Transverse colon (tissue), 4 donors: ENCODE data around the gene BMP10. TPM values are rescaled to one million over a fixed set of nuclear protein-coding genes. Genes with fewer than 3 reads are reported as not detected.

ENCODE experiments used
- DNase-seq: peaks from one replicate; pipeline ENCODE4 v3.0.0-alpha.2; 2019
- H3K27ac ChIP-seq, 4 donors: fragments of 200-600 bp; sonication (generic); 2 replicates each; pipeline ENCODE4 v1.5.1; 2016 to 2018; ENCODE audit warnings: inconsistent platforms in 4 of 4
- H3K27me3 ChIP-seq: fragments of 200-600 bp; sonication (generic); 2 replicates; pipeline ENCODE4 v1.5.1; 2017; ENCODE audit warnings: inconsistent platforms
- H3K36me3 ChIP-seq, 4 donors: fragments of 200-600 bp; sonication (generic); 2 replicates each; pipeline ENCODE4 v1.5.1; 2017 to 2019; ENCODE audit warnings: inconsistent platforms in 4 of 4
- H3K4me1 ChIP-seq, 4 donors: fragments of 200-600 bp; sonication (generic); 2 replicates each; pipeline ENCODE4 v1.5.1; 2017 to 2020; ENCODE audit warnings: inconsistent platforms in 4 of 4
- H3K4me3 ChIP-seq, 4 donors: fragments of 200-600 bp; sonication (generic); 1 replicate in 1 of 4; 2 replicates in 3 of 4; pipeline versions ENCODE4 v1.5.1 to v1.6.1; 2017 to 2019; ENCODE audit warnings: inconsistent platforms in 4 of 4
- H3K9me3 ChIP-seq, 2 donors: fragments of 200-600 bp; sonication (generic); 2 replicates each; pipeline ENCODE4 v1.5.1; 2017 to 2019; ENCODE audit warnings: inconsistent platforms in 2 of 2
- EP300 ChIP-seq: sonication (generic); formaldehyde crosslinking; IDR thresholded peaks from one replicate; pipeline ENCODE4 v1.6.1; 2017; ENCODE audit warnings: antibody characterized with exemption, low read depth
- POLR2A ChIP-seq: fragments of 450-650 bp; IDR thresholded peaks from one replicate; pipeline ENCODE4 v1.6.1; 2016; ENCODE audit warnings: antibody characterized with exemption, mild to moderate bottlenecking, moderate library complexity
- POLR2AphosphoS5 ChIP-seq, 3 donors: sonication (generic); formaldehyde crosslinking; IDR thresholded peaks; one replicate each; pipeline ENCODE4 v1.6.1; 2016; ENCODE audit warnings: antibody characterized with exemption in 3 of 3
- WGBS, 2 donors: methylation state at CpG; one replicate each; pipeline ENCODE4 v1.1.5; 2018; ENCODE audit warnings: low coverage in 1 of 2; 5-methylcytosine and 5-hydroxymethylcytosine counted together
- in situ Hi-C, 4 donors: fragments of 200-750 bp; cut with MboI; loops; one replicate each; pipeline versions ENCODE4 v1.15.0 to v1.15.1; 2017; ENCODE audit warnings: low sequenced_read_pairs in 3 of 4, low pct_ligation_motif_present in 1 of 4, low pct_unique_long_range_greater_than_20kb in 1 of 4
- intact Hi-C: fragments of 100-400 bp; cut with DNase I; formaldehyde crosslinking; loops from one replicate; pipeline ENCODE4 v1.15.1; 2023; ENCODE audit warnings: low total_unique reads
- total RNA-seq, 4 donors: library from RNA; depleted of rRNA; stranded (reverse); fragments of >200 nt; gene quantifications; one replicate each; pipeline ENCODE4 v1.1.0, GENCODE V29; 2016
- TF ChIP-seq, protein P1 (sequence below), 5 experiments: fragments of 200-600 bp in 3 of 5; fragments of 450-650 bp in 2 of 5; sonication (generic) in 3 of 5; IDR thresholded peaks; 1 replicate in 2 of 5; 2 replicates in 3 of 5; pipeline ENCODE4 v1.5.1; 2016 to 2017; ENCODE audit warnings: antibody characterized with exemption in 5 of 5, inconsistent platforms in 3 of 5, mild to moderate bottlenecking in 2 of 5, moderate library complexity in 1 of 5

Gene BMP10
- total RNA-seq, 4 donors from 2014 or later: not detected

DNA sequence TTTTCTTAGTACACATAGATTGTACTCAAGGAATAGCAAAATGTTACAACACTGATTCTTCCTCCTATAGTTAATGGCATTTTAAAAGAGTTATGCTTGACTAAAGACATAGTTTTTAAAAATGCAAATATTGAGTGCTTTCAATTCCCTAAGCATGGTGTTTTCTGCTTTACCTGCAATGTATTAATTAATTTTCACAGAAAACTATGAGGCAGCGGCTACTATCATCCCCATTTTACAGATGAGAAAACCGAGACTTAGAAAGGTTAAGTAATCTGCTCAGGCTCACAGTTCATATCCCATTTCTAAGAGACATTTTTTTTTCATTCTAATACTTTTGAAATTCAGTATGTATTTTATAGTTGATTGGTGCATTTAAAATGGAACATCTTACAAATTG, 38.0 kb downstream of the BMP10 start:
- intact Hi-C loops: no loop called here
- peak overlapping the region; percentile 64 to 81 (median 78) for H3K27ac ChIP-seq
- 98 to 100% methylated on average over 2 of the region's 2 CpGs for WGBS, 2 donors

DNA sequence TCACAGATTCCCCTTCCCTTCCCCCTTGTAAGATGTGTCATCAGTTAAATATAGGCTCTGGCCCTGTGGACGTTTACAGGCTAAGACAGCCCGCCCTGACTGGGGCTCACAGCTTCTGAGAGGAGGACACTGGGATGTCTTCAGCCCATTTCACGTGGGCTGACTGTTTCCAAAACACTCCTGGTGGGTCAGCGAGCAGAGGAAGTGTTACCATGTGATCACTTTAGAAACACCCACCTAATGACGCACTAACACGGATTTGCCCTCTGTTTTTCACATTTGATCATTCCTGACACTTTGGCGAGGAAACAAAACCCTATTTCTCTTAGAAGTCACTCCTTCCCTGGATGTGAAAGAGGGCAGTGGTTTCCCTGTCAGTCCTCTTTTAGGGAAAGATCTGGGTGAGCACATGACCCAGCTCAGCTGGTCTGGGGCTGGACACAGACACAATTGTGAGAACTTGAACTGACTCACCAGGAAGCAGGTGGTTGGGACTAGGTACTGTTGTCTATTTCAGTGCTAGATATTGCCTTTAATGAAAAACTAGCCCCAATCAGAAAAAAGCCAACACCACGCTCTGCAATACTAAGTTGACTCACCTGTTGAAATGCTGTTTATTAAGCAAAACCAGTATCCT, 38.8 kb downstream of the BMP10 start:
- Histone ChIP-seq H3K9me3 (no peaks in the 10 kb centered on the region), H3K27ac (peak overlapping the region; percentile 64 to 81 (median 78)), H3K4me3 (no peak overlapping the region), H3K4me1 (peaks cover 21 to 38% (median 28%) of the 10 kb centered on the region in 4 donors), H3K27me3 (no peaks in the 10 kb centered on the region), H3K36me3 (no peaks in the 10 kb centered on the region)
- intact Hi-C loops (no loop called here), in situ Hi-C loops (no loop called here)
- TF ChIP-seq EP300 (no peak), POLR2AphosphoS5 (IDR thresholded peaks at IDR 0.05) (peak in 2 of 3 donors; percentile 5 to 29)
- DNase-seq: peak; percentile 56
- 58 to 83% methylated on average over 1 to 8 of the region's 8 CpGs for WGBS, 2 donors

More for the DNA sequence above, 38.0 kb downstream of the BMP10 start:
- no peaks in the 10 kb centered on the region for H3K36me3 ChIP-seq
- TF ChIP-seq POLR2A (no peak), EP300 (no peak), POLR2AphosphoS5 (IDR thresholded peaks at IDR 0.05) (no peak)
- TF ChIP-seq, protein P1, sequence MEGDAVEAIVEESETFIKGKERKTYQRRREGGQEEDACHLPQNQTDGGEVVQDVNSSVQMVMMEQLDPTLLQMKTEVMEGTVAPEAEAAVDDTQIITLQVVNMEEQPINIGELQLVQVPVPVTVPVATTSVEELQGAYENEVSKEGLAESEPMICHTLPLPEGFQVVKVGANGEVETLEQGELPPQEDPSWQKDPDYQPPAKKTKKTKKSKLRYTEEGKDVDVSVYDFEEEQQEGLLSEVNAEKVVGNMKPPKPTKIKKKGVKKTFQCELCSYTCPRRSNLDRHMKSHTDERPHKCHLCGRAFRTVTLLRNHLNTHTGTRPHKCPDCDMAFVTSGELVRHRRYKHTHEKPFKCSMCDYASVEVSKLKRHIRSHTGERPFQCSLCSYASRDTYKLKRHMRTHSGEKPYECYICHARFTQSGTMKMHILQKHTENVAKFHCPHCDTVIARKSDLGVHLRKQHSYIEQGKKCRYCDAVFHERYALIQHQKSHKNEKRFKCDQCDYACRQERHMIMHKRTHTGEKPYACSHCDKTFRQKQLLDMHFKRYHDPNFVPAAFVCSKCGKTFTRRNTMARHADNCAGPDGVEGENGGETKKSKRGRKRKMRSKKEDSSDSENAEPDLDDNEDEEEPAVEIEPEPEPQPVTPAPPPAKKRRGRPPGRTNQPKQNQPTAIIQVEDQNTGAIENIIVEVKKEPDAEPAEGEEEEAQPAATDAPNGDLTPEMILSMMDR (IDR thresholded peaks at IDR 0.05): no peak
- in situ Hi-C loops: no loop called here
- no peaks in the 10 kb centered on the region for H3K9me3 ChIP-seq
- peaks cover 21 to 38% (median 28%) of the 10 kb centered on the region in 4 donors for H3K4me1 ChIP-seq
- no peak overlapping the region for H3K4me3 ChIP-seq
- no peaks in the 10 kb centered on the region for H3K27me3 ChIP-seq
- no peak for DNase-seq

DNA sequence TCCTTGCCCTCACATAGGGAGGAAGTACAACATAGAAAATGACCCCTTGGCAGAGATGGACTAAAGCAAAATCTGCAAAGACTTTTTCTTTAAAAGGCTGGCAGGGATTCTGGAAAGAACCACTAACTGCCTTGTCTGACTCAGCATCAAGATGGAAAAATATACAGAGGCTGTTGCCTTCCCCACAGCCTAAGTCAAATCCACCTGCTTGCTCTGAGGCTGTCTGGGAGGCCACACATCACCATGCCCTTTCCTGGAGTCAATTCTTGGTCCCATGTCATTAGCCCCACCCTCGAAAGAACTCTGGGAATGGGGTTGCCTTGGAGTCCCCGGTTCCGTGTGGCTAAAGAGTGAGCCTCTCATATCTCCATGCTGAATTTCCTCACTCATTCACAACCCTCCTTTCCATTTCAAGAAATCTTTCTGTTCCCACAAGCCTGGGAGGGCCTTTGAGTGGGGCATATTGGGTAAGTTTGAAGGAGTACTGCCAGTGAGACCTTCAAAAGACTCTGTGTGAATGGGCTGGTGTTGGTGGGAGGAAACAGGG, 39.4 kb downstream of the BMP10 start:
- Histone ChIP-seq H3K4me3 (no peak overlapping the region), H3K27me3 (no peaks in the 10 kb centered on the region), H3K27ac (peak overlapping the region; percentile 64 to 81 (median 78)), H3K36me3 (no peaks in the 10 kb centered on the region), H3K9me3 (no peaks in the 10 kb centered on the region), H3K4me1 (peaks cover 21 to 38% (median 28%) of the 10 kb centered on the region in 4 donors)
- WGBS, 2 donors: 66% methylated on average over 3 of the region's 3 CpGs; no CpG with 5 or more reads in 1 of the 2 donors
- in situ Hi-C loops (no loop called here), intact Hi-C loops (no loop called here)
- TF ChIP-seq POLR2A (no peak), EP300 (no peak)
- no peak for DNase-seq

DNA sequence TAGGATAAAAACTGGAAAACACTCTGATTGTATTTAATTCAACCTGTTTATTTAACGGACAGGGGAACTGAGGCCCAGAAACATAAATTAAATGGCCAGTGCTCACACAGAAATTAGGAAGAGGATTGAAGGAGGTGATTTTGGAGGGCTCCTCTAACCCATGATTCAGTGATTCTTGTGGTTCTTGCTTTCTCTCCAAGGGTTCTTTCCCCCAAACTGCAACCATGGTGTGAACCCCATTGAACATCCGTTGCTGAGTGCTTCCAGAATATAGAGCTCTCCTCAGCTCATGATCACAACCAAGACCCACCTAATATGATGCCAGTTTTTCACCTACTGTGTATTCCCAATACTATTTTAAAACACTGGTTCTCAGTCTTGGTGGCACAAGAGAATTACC, 41.4 kb downstream of the BMP10 start:
- TF ChIP-seq POLR2AphosphoS5 (IDR thresholded peaks at IDR 0.05) (no peak), EP300 (no peak), POLR2A (no peak)
- TF ChIP-seq, protein P1 (IDR thresholded peaks at IDR 0.05): no peak
- Histone ChIP-seq H3K27ac (peak overlapping the region; percentile 72 to 80 (median 74)), H3K4me1 (peaks cover 21 to 38% (median 28%) of the 10 kb centered on the region in 4 donors), H3K36me3 (no peaks in the 10 kb centered on the region), H3K4me3 (no peak overlapping the region), H3K9me3 (no peaks in the 10 kb centered on the region), H3K27me3 (no peaks in the 10 kb centered on the region)
- in situ Hi-C loops (no loop called here), intact Hi-C loops (no loop called here)
- 36 to 59% methylated on average over 2 of the region's 2 CpGs for WGBS, 2 donors
- DNase-seq: no peak

DNA sequence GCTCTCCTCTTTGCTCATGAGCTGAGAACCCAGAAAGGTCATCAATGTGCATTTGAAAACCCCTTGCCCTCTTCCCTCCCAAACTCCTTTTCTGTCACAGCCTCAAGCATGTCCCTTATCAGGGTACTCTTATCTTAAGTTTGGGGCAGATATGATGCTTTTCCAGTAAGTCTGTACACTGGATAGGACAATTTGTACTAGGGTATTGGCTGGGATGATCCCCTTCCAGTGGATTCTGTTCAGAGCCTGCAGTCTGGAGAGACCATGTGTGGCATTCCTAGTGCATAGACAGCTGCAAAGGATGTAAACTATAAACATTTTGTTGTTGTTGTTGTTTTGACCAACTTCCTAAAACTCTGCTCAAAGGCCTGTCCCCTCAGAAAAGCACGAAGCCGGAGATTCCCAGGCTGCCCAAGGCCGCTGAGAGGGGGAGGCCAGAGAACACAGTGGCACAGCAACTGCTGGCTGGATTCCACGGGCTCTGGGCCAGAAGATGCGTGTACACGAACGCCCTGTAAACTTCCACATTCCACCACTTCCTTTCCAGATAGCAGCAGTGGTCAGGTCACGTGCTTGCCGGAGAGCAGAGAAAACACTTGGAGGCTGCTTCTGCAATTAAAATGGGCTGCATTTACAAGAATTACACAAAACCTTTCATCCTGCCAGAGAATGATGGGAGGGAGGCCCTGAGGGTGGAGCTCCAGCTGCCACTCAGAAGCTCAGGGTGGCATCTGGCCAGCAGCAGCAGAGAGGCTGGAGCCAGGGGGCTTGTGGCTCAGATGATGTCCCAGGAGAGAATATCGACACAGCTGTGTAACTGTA, 42.1 kb downstream of the BMP10 start:
- 0 to 1% methylated on average over 6 to 10 of the region's 10 CpGs for whole genome bisulfite sequencing, 2 donors
- in situ Hi-C loops (no loop called here), intact Hi-C loops (no loop called here)
- TF ChIP-seq EP300 (no peak), POLR2A (no peak), POLR2AphosphoS5 (IDR thresholded peaks at IDR 0.05) (peak; percentile 71 to 77 (median 77))
- TF ChIP-seq, protein P1 (IDR thresholded peaks at IDR 0.05): peak in 3 of 5 experiments; percentile 3 to 42 (median 8)
- no peaks in the 10 kb centered on the region for H3K27me3 ChIP-seq
- H3K4me3 ChIP-seq: no peak overlapping the region
- no peaks in the 10 kb centered on the region for H3K9me3 ChIP-seq
- peaks cover 21 to 38% (median 28%) of the 10 kb centered on the region in 4 donors for H3K4me1 ChIP-seq
- peak; percentile 93 for DNase-seq
- peak overlapping the region; percentile 72 to 80 (median 74) for H3K27ac ChIP-seq
- H3K36me3 ChIP-seq: no peaks in the 10 kb centered on the region
